SK-N-MC (cell line): ENCODE measurements around the gene EEF2K.

Source experiments
- EZH2 ChIP-seq: fragments of 200-600 bp; sonication (generic); IDR thresholded peaks from one replicate; pipeline ENCODE4 v1.6.1; 2017; ENCODE audit warnings: antibody characterized with exemption
- FOXP2 ChIP-seq: optimal IDR thresholded peaks from 2 replicates; pipeline ENCODE3; 2011; ENCODE audit warnings: mild to moderate bottlenecking, moderate library complexity; ENCODE audit not compliant: insufficient read depth; ENCODE audit errors: extremely low read length, control extremely low read depth
- POLR2AphosphoS5 ChIP-seq: IDR thresholded peaks from 2 replicates; pipeline ENCODE4 v1.6.1; 2012; ENCODE audit warnings: mild to moderate bottlenecking, low read depth, low read length, borderline replicate concordance

DNA sequence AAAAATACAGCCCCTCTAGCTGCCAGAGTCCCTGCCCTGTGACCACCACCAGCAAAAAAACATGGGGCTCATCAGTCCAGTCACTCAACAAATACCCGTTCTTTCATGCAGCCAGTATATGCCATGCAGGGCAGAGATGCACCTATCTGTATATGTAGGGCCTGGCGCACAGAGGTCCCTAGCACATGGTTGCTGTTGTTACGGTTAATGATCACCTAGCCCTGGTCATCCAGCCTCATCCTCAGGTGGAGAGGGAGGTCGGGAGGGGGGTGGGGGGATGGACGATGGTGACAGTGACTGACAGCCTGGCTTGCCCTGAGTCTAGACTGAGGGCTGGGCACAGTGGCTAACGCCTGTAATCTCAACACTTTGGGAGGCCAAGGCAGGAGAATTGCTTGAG lies 42.3 kb upstream of the EEF2K start:
- no peak for TF ChIP-seq EZH2
- no peak for TF ChIP-seq POLR2AphosphoS5
- TF ChIP-seq FOXP2 = no peak
